ENCODE results near the gene PLSCR3. TPM values are rescaled to one million over a fixed set of nuclear protein-coding genes. Genes with fewer than 3 reads are reported as not detected.

Gene PLSCR3
- total RNA-seq, 2 donors from 2014 or later = 11.0 to 12.0 TPM

- intact Hi-C loops (cut with DNase I) = no loop called here
These were observed 31.0 kb downstream of the PLSCR3 start for GRCh38 chr17:7363311-7363710.

GRCh38 chr17:7361906-7362305 is 32.4 kb downstream of the PLSCR3 start:
- no peak overlapping the region for H3K9ac ChIP-seq (ENCODE audit: low read depth in 2 of 2, low read length in 2 of 2)
- no peaks in the 10 kb centered on the region for H3K36me3 ChIP-seq
- TF ChIP-seq, protein P1, sequence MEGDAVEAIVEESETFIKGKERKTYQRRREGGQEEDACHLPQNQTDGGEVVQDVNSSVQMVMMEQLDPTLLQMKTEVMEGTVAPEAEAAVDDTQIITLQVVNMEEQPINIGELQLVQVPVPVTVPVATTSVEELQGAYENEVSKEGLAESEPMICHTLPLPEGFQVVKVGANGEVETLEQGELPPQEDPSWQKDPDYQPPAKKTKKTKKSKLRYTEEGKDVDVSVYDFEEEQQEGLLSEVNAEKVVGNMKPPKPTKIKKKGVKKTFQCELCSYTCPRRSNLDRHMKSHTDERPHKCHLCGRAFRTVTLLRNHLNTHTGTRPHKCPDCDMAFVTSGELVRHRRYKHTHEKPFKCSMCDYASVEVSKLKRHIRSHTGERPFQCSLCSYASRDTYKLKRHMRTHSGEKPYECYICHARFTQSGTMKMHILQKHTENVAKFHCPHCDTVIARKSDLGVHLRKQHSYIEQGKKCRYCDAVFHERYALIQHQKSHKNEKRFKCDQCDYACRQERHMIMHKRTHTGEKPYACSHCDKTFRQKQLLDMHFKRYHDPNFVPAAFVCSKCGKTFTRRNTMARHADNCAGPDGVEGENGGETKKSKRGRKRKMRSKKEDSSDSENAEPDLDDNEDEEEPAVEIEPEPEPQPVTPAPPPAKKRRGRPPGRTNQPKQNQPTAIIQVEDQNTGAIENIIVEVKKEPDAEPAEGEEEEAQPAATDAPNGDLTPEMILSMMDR (IDR thresholded peaks at IDR 0.05) = no peak
- no peaks in the 10 kb centered on the region for H3K27me3 ChIP-seq
- no peak overlapping the region for H3K4me3 ChIP-seq
- no peak overlapping the region for H3K27ac ChIP-seq
- no peaks in the 10 kb centered on the region for H3K4me1 ChIP-seq
- no peak for DNase-seq
- intact Hi-C loops (cut with DNase I) = no loop called here
- no peaks in the 10 kb centered on the region for H3K9me3 ChIP-seq

More at GRCh38 chr17:7363311-7363710, 31.0 kb downstream of the PLSCR3 start:
- DNase-seq = no peak
- no peaks in the 10 kb centered on the region for H3K9me3 ChIP-seq
- no peak overlapping the region for H3K27ac ChIP-seq
- no peaks in the 10 kb centered on the region for H3K27me3 ChIP-seq
- no peak overlapping the region for H3K4me3 ChIP-seq
- no peak overlapping the region for H3K9ac ChIP-seq (ENCODE audit: low read depth in 2 of 2, low read length in 2 of 2)
- TF ChIP-seq, protein P1 (IDR thresholded peaks at IDR 0.05) = no peak
- H3K4me1 ChIP-seq = no peaks in the 10 kb centered on the region
- H3K36me3 ChIP-seq = no peaks in the 10 kb centered on the region

- Histone ChIP-seq H3K36me3 (no peaks in the 10 kb centered on the region), H3K4me1 (peaks cover 11% of the 10 kb centered on the region), H3K27me3 (no peaks in the 10 kb centered on the region), H3K9me3 (no peaks in the 10 kb centered on the region), H3K9ac (ENCODE audit: low read depth in 2 of 2, low read length in 2 of 2) (peak overlapping the region in 1 of 2 donors; percentile 12), H3K4me3 (no peak overlapping the region), H3K27ac (peak overlapping the region; percentile 41)
- intact Hi-C loops (cut with DNase I) = loop anchor here (5.0 to 10.0 kb wide), 3 partner anchors 80 to 207 kb away; partner anchors contain the start of genes FGF11, SENP3 and TMEM102
- no peak for DNase-seq
- TF ChIP-seq, protein P1 (IDR thresholded peaks at IDR 0.05) = no peak
These were observed 36.9 kb downstream of the PLSCR3 start for GRCh38 chr17:7357381-7357780.

DNA sequence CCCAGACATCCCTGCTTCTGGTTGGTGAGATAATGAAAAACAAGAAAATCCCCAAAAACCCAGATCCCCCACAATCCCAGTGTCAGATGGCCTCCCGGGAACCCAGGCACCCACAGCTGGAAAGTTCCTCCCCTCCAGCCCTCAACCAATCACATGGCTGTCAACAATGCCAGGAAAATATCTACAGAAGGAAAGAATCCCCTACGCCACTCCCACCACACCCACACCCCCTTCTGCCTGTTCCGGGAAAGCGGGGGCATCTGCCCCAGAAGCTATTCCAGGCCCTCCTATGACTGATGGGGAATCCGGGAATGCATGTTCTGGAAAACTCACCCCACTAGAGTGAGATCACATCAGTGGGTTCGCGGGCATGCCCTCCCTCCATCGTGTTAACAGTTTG is 37.6 kb downstream of the PLSCR3 start:
- intact Hi-C loops (cut with DNase I) = loop anchor here (5.0 to 10.0 kb wide), 3 partner anchors 81 to 208 kb away; partner anchors contain the start of genes FGF11, SENP3 and TMEM102
- no peak for DNase-seq

DNA sequence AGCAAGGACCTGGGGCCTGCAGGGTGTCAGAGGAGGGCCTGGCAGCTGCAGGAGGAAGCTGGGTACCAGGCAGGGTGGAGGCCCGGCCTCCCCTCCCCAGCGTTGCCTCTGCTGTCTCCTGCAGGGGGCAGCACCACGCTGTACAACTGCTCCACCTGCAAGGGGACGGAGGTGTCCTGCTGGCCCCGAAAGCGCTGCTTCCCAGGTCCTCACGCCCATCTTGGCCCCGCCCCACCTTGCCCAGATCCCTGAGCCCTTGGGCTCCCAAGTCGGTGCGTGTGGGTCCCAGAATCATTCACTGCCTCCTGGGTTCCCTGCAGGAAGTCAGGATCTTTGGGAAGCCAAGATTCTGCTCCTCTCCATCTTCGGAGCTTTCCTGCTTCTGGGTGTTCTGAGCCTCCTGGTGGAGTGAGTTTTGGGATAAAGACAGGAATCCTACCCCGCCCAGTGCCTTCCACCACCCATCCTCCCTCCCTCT is 38.2 kb downstream of the PLSCR3 start:
- peaks cover 11% of the 10 kb centered on the region for H3K4me1 ChIP-seq
- peak; percentile 89 for DNase-seq
- intact Hi-C loops (cut with DNase I) = loop anchor here (5.0 to 10.0 kb wide), 3 partner anchors 81 to 209 kb away; partner anchors contain the start of genes FGF11, SENP3 and TMEM102
- H3K9me3 ChIP-seq = no peaks in the 10 kb centered on the region
- peak overlapping the region; percentile 47 for H3K27ac ChIP-seq
- no peaks in the 10 kb centered on the region for H3K36me3 ChIP-seq
- TF ChIP-seq, protein P1 (IDR thresholded peaks at IDR 0.05) = peak; percentile 89
- peak overlapping the region; percentile 2 to 44 for H3K9ac ChIP-seq (ENCODE audit: low read depth in 2 of 2, low read length in 2 of 2)
- no peaks in the 10 kb centered on the region for H3K27me3 ChIP-seq
- H3K4me3 ChIP-seq = no peak overlapping the region

More for the DNA sequence above, 37.6 kb downstream of the PLSCR3 start:
- Histone ChIP-seq H3K4me3 (no peak overlapping the region), H3K9me3 (no peaks in the 10 kb centered on the region), H3K27ac (peak overlapping the region; percentile 47), H3K9ac (ENCODE audit: low read depth in 2 of 2, low read length in 2 of 2) (peak overlapping the region; percentile 2 to 43), H3K4me1 (peaks cover 11% of the 10 kb centered on the region), H3K27me3 (no peaks in the 10 kb centered on the region), H3K36me3 (no peaks in the 10 kb centered on the region)
- TF ChIP-seq, protein P1 (IDR thresholded peaks at IDR 0.05) = no peak

Data from colonic mucosa (tissue), 4 donors.